IMR-90 (cell line): ENCODE results near the gene CHAC1. TPM values are rescaled to one million over a fixed set of nuclear protein-coding genes. Genes with fewer than 3 reads are reported as not detected.

Experiments used
- ATAC-seq: fragments of 200-7000 bp; cut with Tn5 transposase; 2 replicates; pipeline ENCODE4 v1.9.1; 2020; ENCODE audit warnings: low read depth, mild to moderate bottlenecking, moderate library complexity
- BruUV-seq: library from RNA; stranded (reverse); fragments of 400-500 nt; replicated peaks from 2 replicates; lab custom pipeline; 2021; lab: Mats Ljungman, UMichigan
- CTCF ChIA-PET: fragments of 300-600 bp; formaldehyde crosslinking; extraction: SDS; loops from one replicate; lab custom pipeline; 2021; ENCODE audit warnings: antibody characterized with exemption; lab: Yijun Ruan, JAX
- POLR2A ChIA-PET: fragments of 300-600 bp; sonication (Branson Sonifier 250); formaldehyde crosslinking; loops from one replicate; lab custom pipeline; 2022; ENCODE audit warnings: antibody characterized with exemption; ENCODE audit not compliant: unreplicated experiment; lab: Charles Lee
- DNase-seq: peaks from one replicate; pipeline ENCODE4 v3.0.0; 2013
- H2AFZ ChIP-seq: replicated peaks from 2 replicates; pipeline ENCODE3; 2013; ENCODE audit warnings: low read length, mild to moderate bottlenecking; ENCODE audit not compliant: poor library complexity
- H2AK5ac ChIP-seq: 2 replicates; pipeline ENCODE4 v1.6.1; 2013; ENCODE audit warnings: low read depth, low read length, inconsistent platforms
- H2AK9ac ChIP-seq: replicated peaks from 2 replicates; pipeline ENCODE3; 2013; ENCODE audit warnings: mild to moderate bottlenecking, low read depth, low read length, moderate library complexity; ENCODE audit not compliant: poor library complexity
- H2BK120ac ChIP-seq: 2 replicates; pipeline ENCODE4 v1.6.1; 2013; ENCODE audit warnings: low read depth, low read length, inconsistent platforms
- H2BK15ac ChIP-seq: 3 replicates; pipeline ENCODE4 v1.6.1; 2013; ENCODE audit warnings: low read depth, low read length, inconsistent platforms
- H2BK20ac ChIP-seq: 2 replicates; pipeline ENCODE4 v1.6.1; 2013; ENCODE audit warnings: low read depth, mild to moderate bottlenecking, inconsistent platforms, low read length, moderate library complexity
- H2BK5ac ChIP-seq: 2 replicates; pipeline ENCODE4 v1.6.1; 2013; ENCODE audit warnings: mild to moderate bottlenecking, low read depth, low read length, inconsistent platforms; ENCODE audit not compliant: poor library complexity, severe bottlenecking
- H3K14ac ChIP-seq: replicated peaks from 2 replicates; pipeline ENCODE4 v1.6.1; 2013; ENCODE audit warnings: low read depth, low read length, inconsistent platforms
- H3K18ac ChIP-seq: 2 replicates; pipeline ENCODE4 v1.6.1; 2013; ENCODE audit warnings: low read depth, low read length, control low read depth
- H3K23ac ChIP-seq: 2 replicates; pipeline ENCODE4 v1.6.1; 2013; ENCODE audit warnings: low read depth, low read length, inconsistent platforms
- H3K27ac ChIP-seq: 2 replicates; pipeline ENCODE4 v1.5.1; 2013; ENCODE audit warnings: mild to moderate bottlenecking, control low read depth, low read length; ENCODE audit not compliant: insufficient read depth
- H3K27me3 ChIP-seq: 2 replicates; pipeline ENCODE4 v1.6.1; 2013; ENCODE audit warnings: low read length; ENCODE audit not compliant: control insufficient read depth, insufficient read depth
- H3K36me3 ChIP-seq: 2 replicates; pipeline ENCODE4 v1.6.1; 2013; ENCODE audit warnings: low read length, mixed read lengths; ENCODE audit not compliant: control insufficient read depth, insufficient read depth
- H3K4ac ChIP-seq: 2 replicates; pipeline ENCODE4 v1.6.1; 2013; ENCODE audit warnings: low read depth, low read length, inconsistent platforms
- H3K4me1 ChIP-seq: 2 replicates; pipeline ENCODE4 v1.6.1; 2013; ENCODE audit warnings: low read length, mixed read lengths; ENCODE audit not compliant: control insufficient read depth, insufficient read depth
- H3K4me2 ChIP-seq: 2 replicates; pipeline ENCODE4 v1.6.1; 2013; ENCODE audit warnings: low read depth, mild to moderate bottlenecking, control low read depth, low read length, moderate library complexity
- H3K4me3 ChIP-seq: 2 replicates; pipeline ENCODE4 v1.5.1; 2013; ENCODE audit warnings: low read depth, mild to moderate bottlenecking, control low read depth, low read length, moderate library complexity; ENCODE audit not compliant: insufficient read depth
- H3K56ac ChIP-seq: 2 replicates; pipeline ENCODE4 v1.6.1; 2013; ENCODE audit warnings: low read length, inconsistent platforms; ENCODE audit not compliant: insufficient read depth; ENCODE audit errors: extremely low read depth
- H3K79me1 ChIP-seq, 2 experiments: 2 replicates each; pipeline ENCODE4 v1.6.1; 2013; ENCODE audit warnings: low read length in 2 of 2, inconsistent platforms in 1 of 2, low read depth in 1 of 2
- H3K9ac ChIP-seq: 2 replicates; pipeline ENCODE4 v1.6.1; 2013; ENCODE audit warnings: low read depth, low read length, control low read depth
- H3K9me1 ChIP-seq: 2 replicates; pipeline ENCODE4 v1.6.1; 2013; ENCODE audit warnings: low read length, inconsistent platforms; ENCODE audit not compliant: insufficient read depth
- H3K9me3 ChIP-seq: 2 replicates; pipeline ENCODE4 v1.6.1; 2013; ENCODE audit warnings: low read length; ENCODE audit not compliant: control insufficient read depth, insufficient read depth
- H4K20me1 ChIP-seq: 2 replicates; pipeline ENCODE4 v1.6.1; 2013; ENCODE audit warnings: low read length, inconsistent platforms; ENCODE audit not compliant: insufficient read depth
- H4K5ac ChIP-seq: 2 replicates; pipeline ENCODE4 v1.6.1; 2013; ENCODE audit warnings: mild to moderate bottlenecking, low read depth, low read length, control low read depth
- H4K8ac ChIP-seq, 2 experiments: 2 replicates each; pipeline ENCODE4 v1.6.1; 2013; ENCODE audit warnings: low read depth in 2 of 2, low read length in 2 of 2, control low read depth in 1 of 2, inconsistent platforms in 1 of 2
- H4K91ac ChIP-seq: 2 replicates; pipeline ENCODE4 v1.6.1; 2013; ENCODE audit warnings: low read depth, low read length, inconsistent platforms; ENCODE audit not compliant: insufficient read depth
- BHLHE40 ChIP-seq: fragments of 150-350 bp; IDR thresholded peaks from 2 replicates; pipeline ENCODE4 v1.6.1; 2016; ENCODE audit warnings: mild to moderate bottlenecking, low read depth, low read length
- CEBPB ChIP-seq: IDR thresholded peaks from 2 replicates; pipeline ENCODE4 v1.6.1; 2012; ENCODE audit warnings: low read depth, low read length, improper control_type of control experiment
- CHD1 ChIP-seq: IDR thresholded peaks from 2 replicates; pipeline ENCODE4 v1.6.1; 2012; ENCODE audit warnings: low read depth, low read length, improper control_type of control experiment
- ELK1 ChIP-seq: fragments of 150-350 bp; IDR thresholded peaks from 2 replicates; pipeline ENCODE4 v1.6.1; 2016; ENCODE audit warnings: low read depth, mild to moderate bottlenecking, low read length, moderate library complexity, borderline replicate concordance
- FOS ChIP-seq: fragments of 150-350 bp; IDR thresholded peaks from 2 replicates; pipeline ENCODE4 v1.6.1; 2016; ENCODE audit warnings: low read depth, low read length
- MXI1 ChIP-seq: IDR thresholded peaks from 2 replicates; pipeline ENCODE4 v1.6.1; 2012; ENCODE audit warnings: low read depth, mild to moderate bottlenecking, low read length, moderate library complexity, borderline replicate concordance
- NFE2L2 ChIP-seq: fragments of 150-350 bp; IDR thresholded peaks from 2 replicates; pipeline ENCODE4 v1.6.1; 2016; ENCODE audit warnings: low read depth, mild to moderate bottlenecking, low read length
- POLR2A ChIP-seq: IDR thresholded peaks from 2 replicates; pipeline ENCODE4 v1.6.1; 2012; ENCODE audit warnings: mild to moderate bottlenecking, low read depth, low read length
- RFX5 ChIP-seq: IDR thresholded peaks from 2 replicates; pipeline ENCODE4 v1.8.0; 2012; ENCODE audit warnings: low read depth, mild to moderate bottlenecking, low read length, moderate library complexity
- USF2 ChIP-seq: fragments of 150-350 bp; IDR thresholded peaks from 2 replicates; pipeline ENCODE4 v1.6.1; 2017; ENCODE audit warnings: mild to moderate bottlenecking, antibody characterized with exemption, low read length, low read depth
- WGBS, 2 experiments: methylation state at CpG; one replicate each; pipeline versions ENCODE4 v1.1.5 to v1.1.7; 2013; ENCODE audit warnings: missing lambda C conversion rate in 2 of 2; ENCODE audit not compliant: insufficient read length in 1 of 2; ENCODE audit errors: extremely low coverage in 2 of 2; 5-methylcytosine and 5-hydroxymethylcytosine counted together
- dilution Hi-C: fragments of 300-500 bp; cut with HindIII; formaldehyde crosslinking; loops from one replicate; pipeline ENCODE4 v1.14.3; 2018; ENCODE audit warnings: low sequenced_read_pairs; ENCODE audit not compliant: unreplicated experiment
- in situ Hi-C: fragments of 300-500 bp; cut with MboI; formaldehyde crosslinking; loops from 3 replicates; pipeline ENCODE4 v1.14.3; 2019; ENCODE audit warnings: low sequenced_read_pairs, inconsistent platforms, mixed read lengths
- intact Hi-C: fragments of 100-400 bp; cut with micrococcal nuclease; formaldehyde crosslinking; loops from 2 replicates; pipeline ENCODE4 v1.10.0; 2022
- polyA plus RNA-seq, 3 experiments: library from polyadenylated mRNA; depleted of rRNA; stranded (reverse); fragments of >200 nt; gene quantifications; 2 replicates each; pipeline ENCODE4 v1.2.3, GENCODE V29; 2012; ENCODE audit warnings: low replicate concordance in 1 of 3
- total RNA-seq: library from RNA; depleted of rRNA; stranded (reverse); fragments of >200 nt; gene quantifications from 2 replicates; pipeline ENCODE4 v1.2.3, GENCODE V29; 2012

CHAC1 gene
- total and polyA plus RNA-seq, 2 of the 4 experiments (the other 2 are of a cell fraction), result 51.3 to 77.8 TPM

- TF ChIP-seq CHD1, result no peak
Measured at GRCh38 chr15:40926659-40927494, 26.4 kb upstream of the CHAC1 start (continued).

GRCh38 chr15:40927495-40927872 lies 25.8 kb upstream of the CHAC1 start:
- DNase-seq (no peak), ATAC-seq (no peak)
- H3K9me3 ChIP-seq, result no peaks in the 10 kb centered on the region
- H3K4me3 ChIP-seq, result no peak overlapping the region
- H3K4ac ChIP-seq, result no peak overlapping the region
- H3K18ac ChIP-seq, result no peak overlapping the region
- BruUV-seq, result no TSS peak
- no peak overlapping the region for H3K14ac ChIP-seq
- no peak overlapping the region for H4K5ac ChIP-seq
- no peak overlapping the region for H2AK5ac ChIP-seq
- intact Hi-C loops (no loop called here), in situ Hi-C loops (no loop called here), dilution Hi-C loops (no loop called here)
- peaks cover 33% of the 10 kb centered on the region for H4K20me1 ChIP-seq
- no peak overlapping the region for H2BK5ac ChIP-seq
- no peak overlapping the region for H3K4me2 ChIP-seq
- H2AFZ ChIP-seq, result peak overlapping the region; percentile 40
- no peak overlapping the region for H2BK15ac ChIP-seq
- ChIA-PET CTCF (interaction anchor here (1.0 to 2.5 kb wide), 4 partner anchors 14 to 91 kb away, joined by 3 to 6 read pairs (median 5); no protein-coding TSS in a partner anchor), POLR2A (no interaction called here)
- no peak overlapping the region for H2BK120ac ChIP-seq
- no peaks in the 10 kb centered on the region for H3K36me3 ChIP-seq
- TF ChIP-seq POLR2A (no peak), ELK1 (no peak), NFE2L2 (no peak), CHD1 (no peak), MXI1 (no peak), USF2 (no peak), CEBPB (no peak), RFX5 (no peak), BHLHE40 (no peak), FOS (no peak)
- peaks cover 0 to 27% of the 10 kb centered on the region in 2 experiments; a peak in 3 of 4 replicates for H3K79me1 ChIP-seq
- H3K4me1 ChIP-seq, result peaks cover 21% of the 10 kb centered on the region
- H2AK9ac ChIP-seq, result no peak overlapping the region
- H3K9me1 ChIP-seq, result peaks cover 10% of the 10 kb centered on the region
- no peak overlapping the region for H3K56ac ChIP-seq
- H3K23ac ChIP-seq, result peak overlapping the region; percentile 75; the same call in 1 of the 2 replicates
- H3K9ac ChIP-seq, result no peak overlapping the region
- H4K8ac ChIP-seq, result no peak overlapping the region
- H3K27me3 ChIP-seq, result peaks cover 26% of the 10 kb centered on the region
- WGBS, 2 experiments, result no CpG with 5 or more reads among the region's 24 CpGs
- H2BK20ac ChIP-seq, result no peak overlapping the region
- no peak overlapping the region for H3K27ac ChIP-seq
- no peak overlapping the region for H4K91ac ChIP-seq
